ENCODE data around the gene SNX5.

SNX5 gene

DNA sequence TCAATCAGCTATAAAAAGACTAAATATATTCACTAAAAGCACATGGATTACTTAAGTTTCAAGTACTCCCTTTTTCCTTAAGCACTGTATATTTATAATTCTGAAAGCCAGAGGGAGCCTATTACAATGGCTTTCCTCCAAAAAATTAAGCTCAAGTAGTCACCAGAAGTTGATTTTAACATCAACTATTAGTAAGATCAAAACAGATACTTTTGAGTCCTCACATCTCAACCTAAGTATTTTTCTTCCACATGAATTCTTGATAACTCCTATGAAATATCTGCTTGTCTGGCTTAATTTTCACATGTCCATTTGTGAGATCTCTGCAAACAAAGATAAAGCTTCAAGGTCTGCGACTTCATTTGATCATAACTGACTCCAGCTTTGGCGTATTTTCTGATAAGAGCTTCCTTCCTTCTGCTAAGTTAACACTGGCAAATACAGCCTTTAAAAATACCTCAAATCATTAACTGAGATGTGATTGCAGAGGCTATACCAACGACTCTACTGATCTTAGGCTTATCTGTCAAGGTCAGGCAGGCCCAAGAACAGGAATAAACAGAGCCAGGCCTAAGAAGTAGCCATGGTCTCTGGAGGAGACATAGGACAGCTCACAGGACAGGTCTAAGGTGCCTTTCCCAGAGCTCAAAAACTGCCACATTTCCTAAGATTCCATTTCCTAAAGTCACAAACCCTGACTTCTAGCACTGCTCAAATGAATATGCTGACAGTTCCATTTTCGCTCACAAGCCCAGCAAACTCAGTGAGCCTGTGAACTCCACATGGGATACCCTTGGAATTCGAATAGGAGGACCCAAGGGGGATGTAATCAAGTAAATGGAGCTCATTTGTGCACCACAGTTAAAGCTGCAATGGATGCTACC, 10.0 kb downstream of the SNX5 start:
- peak; percentile 44 for DNase-seq

DNA sequence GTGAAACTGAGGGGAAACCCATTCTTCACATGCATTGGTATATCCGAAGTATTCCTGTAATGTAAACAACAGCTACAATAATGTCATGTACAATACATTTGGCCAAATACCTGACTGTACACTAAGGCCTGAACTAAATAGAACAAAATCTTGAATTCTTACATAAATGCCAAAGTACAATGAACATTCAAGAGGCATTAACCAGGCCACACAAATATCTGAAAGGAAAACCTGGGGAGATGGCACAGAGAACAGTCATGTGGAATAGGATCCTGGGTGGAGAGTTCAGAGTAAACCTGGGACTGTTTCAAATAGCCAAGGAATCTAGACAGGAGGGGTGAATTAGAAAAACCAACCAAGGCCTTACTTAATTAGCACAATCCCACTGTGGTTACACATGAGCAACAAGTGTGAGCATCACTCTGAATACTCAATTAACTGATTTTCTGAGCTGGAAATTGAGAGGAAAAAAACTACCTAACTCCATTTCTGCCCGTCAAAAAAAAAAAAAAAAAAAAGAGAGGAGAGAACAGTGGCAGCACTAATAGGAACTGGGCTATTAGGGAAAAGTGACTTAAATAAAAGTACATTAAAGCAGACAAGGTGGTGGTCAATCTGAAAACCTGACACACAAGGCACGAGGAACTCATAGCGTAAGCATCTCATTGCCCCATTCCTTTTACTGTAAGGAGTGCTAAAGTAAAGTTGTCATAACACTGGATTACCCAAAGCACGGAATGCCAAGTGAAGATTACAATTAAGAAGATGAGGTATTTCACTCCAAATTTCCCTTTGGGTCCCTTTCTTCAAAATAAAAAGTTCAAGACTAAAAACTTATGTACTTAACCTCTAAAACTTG, 10.9 kb downstream of the SNX5 start:
- no peak for DNase-seq

DNA sequence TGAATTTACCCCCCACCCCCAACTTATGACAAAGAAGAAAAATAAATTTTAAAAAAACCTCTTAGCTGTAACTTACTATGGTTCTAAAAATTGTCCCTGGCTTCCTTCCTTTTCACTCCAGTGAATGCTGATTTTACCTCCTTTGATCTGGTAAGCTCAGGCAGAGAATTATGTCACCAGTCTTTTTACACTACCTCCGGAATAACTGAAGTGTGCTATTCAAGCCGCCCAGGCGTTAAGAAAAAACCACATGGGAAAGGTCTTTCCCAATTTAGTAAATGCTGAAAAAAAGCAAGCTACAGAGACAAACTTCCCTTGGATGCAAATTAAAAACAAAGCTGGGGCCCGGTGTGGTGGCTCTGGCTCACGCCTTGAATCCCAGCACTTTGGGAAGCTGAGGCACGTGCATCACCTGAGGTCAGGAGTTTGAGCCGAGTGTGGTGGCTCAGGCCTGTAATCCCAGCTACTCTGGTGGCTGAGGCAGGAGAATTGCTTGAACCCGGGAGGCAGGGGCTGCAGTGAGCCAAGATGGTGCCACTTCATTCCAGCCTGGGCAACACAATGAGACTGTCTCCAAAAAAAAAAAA, 12.4 kb downstream of the SNX5 start:
- peak; percentile 37 for DNase-seq

DNA sequence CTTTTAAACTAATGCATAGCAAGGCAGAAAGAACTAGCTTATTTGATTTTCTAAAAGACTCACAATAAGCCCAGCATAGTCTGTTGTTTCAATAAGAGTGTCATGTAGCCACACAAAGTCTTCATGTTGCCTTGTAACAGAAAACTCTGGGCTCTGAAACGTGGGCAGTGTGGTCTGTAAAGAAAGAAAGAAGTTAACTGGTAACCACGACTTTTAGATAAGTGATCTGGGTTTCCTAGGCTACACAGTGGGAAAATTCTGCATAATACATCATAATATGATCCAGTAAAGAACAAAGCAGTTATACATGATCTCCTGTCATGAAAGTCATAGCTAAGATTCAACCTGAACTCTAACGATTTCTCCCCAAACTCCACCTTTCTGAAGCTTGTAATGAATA, 13.3 kb downstream of the SNX5 start:
- no peak for DNase-seq

DNA sequence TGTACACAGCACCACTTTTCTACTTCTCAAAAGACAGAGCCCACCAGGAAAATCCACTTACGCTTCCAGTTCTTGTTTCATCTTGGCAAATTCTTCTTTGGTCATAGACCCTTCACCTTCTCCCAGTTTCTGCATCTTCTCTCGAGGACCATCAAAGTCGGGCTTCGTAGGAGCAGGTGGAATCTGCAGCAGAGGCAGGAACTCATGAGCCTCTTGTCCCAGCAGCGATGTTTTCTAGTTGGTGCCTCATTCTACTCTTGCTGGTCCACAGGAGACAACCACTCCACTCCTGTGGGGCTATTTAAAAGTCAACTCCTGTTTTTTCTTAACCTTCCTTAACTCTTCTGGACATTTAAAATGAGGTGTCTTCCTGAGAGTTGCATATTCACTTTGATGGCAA, 14.7 kb downstream of the SNX5 start:
- DNase-seq = no peak

DNA sequence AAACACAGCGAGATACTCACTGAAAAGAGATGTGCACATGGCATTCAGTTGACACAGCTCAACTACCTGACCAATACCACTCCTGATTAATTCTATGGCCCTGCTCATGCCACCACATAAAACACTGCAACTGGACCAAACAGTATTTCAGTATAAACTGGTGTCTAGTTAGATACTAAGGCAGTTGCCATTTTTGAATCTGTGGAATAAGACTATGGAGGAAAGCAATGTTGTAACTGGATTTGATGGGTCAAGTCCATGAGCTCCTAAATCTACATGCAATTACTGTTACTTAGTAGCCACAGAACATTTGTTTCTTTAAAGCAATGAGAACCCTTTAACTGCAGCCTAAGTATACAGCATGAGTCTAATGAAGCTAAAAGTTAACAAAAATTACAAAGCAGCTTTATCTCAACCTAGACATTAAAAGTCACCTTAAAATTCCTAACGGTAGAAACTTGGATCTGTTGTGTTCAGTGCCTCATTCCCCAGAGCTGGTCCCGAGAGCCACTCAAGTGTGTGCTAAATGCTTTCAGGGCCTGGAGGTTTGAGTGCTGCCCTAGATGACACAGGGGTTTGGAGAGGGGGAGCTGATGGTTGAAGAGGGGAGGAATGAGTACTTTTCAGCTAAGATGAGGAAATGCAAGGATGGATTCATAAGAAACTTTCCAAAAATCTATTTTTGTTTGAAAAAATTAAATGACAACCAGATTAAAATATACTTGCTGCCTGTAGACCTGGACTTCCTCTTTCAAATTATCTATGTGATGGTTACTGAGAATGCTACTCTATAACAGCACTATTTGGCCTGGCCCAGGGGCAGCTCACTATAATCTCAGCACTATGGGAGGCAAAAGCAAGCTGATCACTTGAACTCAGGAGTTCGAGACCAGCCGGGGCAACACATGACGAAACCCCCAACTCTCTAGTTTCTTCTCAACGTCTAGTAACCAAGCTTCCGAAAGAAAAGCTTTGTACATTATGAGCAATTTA, 15.6 kb downstream of the SNX5 start:
- DNase-seq = peak; percentile 30

DNA sequence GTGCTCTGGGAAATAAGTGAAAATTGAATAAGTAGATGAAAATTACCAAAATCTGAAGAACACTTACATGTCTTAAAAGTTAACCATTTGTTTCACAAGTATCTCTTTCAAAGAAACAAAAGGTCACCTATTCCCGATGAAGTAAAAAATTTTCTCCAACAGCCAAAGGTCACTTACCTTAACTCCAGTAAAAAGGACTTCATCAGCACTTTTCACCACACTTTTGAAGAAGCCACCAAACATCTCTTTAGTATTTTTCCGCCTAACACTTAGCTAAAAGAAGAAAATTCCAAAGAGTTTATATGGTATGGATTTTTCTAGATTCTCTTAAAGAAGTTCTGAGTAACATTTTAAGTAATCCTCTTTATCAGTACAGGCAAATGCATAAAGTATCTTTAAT, 17.3 kb downstream of the SNX5 start:
- DNase-seq = no peak

DNA sequence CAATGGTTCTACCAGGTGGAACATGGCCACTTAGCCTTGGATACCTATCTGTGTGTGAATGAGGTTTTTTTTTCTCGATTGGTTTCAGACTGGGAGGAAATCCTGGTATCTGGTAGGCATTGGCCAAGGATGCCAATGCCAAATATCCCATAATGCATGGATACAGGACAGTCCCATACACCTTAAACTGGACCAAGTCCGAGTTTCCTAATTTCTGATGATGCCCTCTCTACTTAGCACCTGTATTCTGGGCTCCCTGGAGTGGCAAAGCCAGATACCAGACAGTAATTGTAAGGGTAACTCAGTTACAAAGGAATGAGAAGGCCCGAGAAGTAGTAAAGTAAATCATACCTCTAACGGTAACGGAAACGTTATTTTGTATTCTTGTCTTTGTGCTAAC, 17.9 kb downstream of the SNX5 start:
- DNase-seq = no peak

DNA sequence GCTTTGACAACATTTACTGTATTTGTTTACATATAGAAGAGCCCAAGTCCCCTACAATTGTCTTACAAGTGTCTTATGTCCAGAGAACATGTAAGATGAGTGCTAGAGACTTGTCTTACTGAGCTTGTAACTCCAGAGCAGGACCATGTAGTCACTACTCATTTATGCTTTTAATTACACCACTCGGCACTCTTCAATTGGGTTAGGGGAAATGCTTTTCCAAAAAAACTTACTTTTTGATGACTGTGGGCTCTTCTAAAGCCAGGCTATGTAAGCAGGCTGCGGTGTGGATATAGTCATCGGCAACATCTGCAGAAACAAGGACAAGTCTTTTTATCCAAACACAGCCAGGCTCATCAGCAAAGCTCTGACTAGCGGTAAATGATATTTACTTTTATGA, 18.7 kb downstream of the SNX5 start:
- no peak for DNase-seq

DNA sequence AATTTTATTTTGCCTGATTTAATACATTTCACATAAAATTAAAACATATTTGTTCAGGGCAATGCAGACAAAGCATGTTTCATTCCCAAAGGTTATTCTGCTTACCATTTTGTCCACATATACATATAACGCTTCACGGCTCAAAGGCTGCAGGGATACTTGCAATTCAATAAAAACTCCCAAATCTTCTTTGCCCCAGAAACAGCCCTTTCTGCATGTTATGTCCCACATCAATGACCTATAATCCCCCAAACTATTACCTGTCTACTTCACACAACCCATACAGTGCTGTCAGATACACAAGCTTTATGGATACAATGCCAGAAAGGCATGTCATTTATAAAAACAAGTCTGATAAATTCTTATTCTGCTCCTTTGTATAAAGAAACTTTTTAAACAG, 20.2 kb downstream of the SNX5 start:
- no peak for DNase-seq

DNA sequence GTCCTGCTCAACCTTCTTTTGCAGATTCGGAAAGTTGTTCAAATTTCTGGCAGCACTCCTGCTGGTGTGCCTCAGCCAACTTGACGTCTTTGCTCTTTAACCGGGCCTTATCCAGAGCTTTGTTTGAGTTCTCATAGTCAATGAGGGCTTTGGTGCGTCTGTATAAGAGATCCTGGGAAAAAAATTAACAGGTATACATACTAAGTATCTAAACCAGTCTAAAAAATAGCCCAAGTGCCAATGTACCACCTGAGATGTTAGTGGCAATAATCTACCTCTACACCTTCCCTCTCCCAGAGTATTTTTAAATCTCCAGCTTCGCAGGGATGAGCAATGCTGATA, 21.1 kb downstream of the SNX5 start:
- DNase-seq = no peak

DNA sequence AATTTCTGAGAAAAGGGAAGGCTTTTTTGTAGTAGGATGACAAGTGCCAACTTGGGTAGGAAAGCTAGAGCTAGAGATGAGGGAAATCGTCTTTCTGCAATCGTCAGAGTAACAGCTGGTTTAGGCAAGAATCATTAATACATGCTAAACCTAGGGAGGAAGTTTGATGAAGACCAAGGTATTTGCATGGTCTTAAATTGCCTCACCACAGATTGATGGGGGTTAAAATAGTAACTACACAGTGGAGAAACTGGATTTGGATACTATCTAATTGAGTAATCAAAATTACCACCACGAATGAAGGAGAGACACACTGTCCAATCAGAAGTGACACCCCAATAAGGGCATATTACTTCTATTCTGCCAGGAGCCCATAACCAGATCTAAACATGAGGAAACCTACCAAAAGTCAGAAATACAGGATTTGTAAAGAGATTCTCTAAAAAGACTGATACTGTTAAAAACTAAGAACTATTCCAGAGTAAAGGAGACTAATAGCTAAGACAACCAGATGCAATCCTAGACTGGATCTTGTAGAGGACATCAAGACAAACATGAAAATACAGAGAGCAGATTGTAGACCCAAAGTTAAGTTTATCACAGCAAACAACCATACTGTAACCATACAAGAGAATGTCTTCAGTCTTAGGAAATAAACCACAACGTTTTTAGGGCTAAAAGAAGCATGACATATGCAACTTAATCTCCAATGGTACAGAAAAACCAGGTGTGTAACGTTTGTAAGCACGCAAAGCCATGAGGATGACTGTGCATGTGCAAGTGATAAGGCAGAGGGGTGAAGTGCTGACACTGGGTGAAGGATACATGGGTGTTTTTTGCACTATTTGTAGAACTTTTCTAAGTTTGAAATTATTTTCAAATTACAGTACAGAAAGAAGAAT, 21.8 kb downstream of the SNX5 start:
- DNase-seq = no peak

DNA sequence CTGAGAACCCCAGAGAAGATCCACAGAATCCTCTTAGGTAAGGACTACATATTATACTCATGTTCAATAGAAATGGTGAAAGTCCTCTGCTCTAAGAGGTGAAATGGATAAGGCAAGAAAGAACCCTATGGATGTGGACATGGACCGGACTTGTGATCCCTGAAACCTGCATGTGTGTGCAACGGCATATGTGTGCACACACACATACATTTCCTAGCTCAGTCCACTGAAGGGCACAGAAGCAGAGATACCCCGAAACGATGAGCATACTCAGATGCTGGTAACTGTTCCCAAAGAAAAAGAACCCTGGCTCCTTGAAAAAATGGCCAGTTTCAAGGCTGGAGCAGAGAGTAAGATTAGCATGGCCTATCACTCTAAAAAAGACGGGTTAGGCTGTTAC, 22.6 kb downstream of the SNX5 start:
- no peak for DNase-seq

DNA sequence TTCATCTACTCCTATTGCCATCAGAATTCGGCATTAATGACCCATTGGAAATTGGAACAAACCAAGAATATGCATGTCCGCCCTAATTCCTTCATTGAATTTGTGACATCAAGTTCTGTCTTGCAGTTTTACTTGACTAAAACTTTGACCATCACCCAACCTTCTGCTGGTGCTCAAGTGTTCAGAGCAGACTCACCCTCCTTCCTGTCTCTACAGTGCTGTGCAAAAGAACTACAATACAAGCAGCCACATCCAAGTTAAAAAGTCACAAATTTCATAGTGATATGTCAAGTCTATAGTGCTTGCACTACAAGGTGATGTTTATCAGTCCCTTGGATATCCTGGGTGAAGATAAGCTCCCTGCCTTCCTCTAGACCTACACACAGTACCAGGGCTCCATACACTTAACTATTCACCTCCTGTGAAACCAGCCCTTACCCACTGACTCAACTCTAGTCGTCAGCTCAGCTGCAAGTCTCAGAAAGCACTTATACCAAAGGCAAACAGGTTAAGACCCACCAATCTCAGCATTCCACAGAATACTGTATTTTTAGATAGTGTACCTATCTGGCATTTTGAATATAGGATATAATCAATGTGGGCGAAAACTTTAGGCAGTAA, 23.6 kb downstream of the SNX5 start:
- DNase-seq = no peak

DNA sequence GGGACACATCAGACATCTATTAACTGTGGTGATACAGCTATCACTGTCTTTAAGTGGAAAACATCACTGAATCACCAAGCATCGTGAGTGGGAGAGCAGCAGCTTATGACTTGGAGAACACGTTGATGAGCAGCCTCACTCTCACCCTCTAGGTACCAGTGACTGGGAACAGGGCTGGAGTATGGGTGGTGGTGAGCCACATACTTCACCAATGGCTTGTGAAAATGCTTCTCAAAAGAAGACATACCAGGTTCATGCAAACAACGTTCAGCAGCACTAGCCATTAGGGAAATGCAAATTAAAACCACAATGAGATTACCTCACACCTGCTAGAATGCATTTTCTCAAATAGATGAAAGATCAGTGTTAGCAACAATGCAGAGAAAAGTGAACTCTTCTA, 25.3 kb downstream of the SNX5 start:
- no peak for DNase-seq

DNA sequence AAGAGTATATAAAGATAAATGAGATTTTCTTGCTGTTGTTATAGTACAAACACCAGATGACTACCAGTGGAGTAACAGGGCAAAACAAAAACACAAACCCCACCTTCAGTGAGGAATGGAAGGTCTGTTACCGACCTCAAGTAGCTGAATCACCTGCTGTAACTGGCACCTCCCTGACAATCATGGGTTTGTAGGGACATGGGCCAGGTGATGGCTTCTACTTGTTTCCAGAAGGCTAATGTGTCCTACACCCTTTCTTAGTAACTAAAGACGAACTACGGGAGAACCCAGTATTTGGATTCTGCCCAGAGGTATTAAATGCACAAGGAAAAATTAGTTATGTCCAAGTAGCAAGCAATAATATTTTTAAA, 26.8 kb downstream of the SNX5 start:
- DNase-seq = no peak

DNA sequence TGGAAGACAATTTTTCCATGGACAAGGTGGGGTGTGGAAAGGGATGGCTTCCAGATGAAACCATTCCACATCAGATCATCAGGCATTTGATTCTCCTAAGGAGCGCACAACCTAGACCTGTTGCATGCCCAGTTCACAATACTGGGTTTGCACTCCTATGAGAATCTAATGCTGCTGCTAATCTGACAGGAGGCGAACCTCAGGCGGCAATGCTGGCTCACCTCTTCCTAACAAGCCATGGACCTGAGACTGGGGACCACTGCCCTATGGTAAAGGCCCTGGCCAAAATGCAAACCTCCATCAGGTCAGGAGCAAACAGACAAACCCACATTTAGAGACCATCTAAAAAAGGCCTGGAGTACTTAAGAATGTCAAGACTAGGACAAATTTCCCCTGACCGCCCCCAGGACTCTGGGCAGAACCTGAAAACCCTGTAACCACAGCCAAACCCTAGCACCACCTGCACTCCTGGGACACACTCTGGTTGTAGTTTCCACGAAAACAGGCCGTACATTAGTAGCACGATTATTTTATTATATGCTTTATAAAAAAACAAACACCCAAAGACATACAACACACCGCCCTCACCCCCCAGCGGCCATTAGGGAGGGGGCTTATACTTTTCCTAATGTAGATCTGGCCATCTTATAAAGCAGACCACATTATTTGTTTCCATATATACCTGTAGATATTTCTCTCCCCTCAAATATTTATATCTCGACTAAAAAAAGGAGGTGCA, 27.3 kb downstream of the SNX5 start:
- DNase-seq = no peak

DNA sequence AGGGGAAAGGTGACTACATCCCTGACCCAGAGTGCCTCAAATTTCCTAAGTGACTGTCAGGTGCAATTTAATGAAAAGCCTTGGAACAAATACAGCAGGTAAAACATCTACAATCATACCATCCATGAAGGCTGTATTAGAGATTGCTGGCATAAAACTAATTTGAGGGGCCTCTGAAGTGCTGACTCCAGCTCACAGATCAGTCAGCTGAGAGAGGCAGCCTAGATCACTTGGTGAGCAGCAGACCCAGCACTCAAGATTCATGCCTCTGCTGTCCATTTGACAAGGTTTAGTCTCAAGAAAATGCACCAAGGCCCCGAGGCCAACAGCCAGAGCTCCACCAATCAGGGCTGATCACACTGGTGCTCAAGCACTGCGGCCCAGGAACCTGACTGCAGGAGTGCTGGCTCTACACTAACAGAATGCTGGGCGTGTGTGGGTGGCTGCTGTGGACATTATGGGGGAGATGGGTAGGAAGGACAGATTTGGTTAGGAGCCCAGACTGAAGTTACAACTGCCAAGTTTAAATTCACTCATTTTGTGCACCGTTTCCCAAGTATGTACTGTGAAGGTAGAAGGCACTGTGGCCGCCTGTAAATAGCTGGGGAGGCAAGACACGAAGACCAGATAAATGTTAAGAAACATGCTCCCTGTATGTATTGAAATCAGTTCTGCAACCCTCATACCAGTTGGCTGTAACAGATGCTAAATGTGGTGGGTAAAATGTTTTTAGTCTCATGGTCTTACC, 28.2 kb downstream of the SNX5 start:
- DNase-seq = no peak

DNA sequence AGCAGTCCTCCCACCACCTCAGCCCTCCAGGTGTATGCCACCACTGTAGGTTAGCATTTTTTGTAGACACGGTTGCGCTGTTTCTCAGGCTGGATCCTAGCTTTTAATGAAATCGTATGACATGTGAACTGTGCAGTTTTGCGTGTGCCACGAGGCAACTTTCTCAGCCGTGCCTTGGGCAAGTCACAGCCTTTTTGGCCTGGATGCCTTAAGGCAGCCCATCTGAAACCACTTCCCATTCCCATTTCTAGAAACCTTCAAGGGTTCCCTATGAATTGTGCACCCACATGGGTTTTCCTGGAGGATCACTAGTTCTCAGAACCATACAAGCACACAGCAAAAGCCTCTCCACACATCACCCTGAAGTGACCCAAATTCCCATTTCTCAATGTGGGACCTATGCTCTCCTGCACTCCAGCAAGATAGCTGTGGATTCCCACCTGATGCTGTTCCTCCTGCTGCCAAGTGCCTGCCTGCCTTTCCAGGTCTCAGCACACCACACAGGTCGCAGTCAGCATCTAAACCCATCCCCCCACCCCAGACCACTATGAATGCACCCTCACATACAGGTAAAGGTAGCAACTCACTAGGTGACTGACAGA, 28.9 kb downstream of the SNX5 start:
- DNase-seq = no peak
